Measurements from ENCODE around the gene PRND. TPM values are rescaled to one million over a fixed set of nuclear protein-coding genes. Genes with fewer than 3 reads are reported as not detected.
"Not testable (repeated sequence)": the region's sequence is repeated elsewhere in the genome, so short reads cannot be mapped to it uniquely, and the experiment has no call there.

PRND gene
- total and polyA plus RNA-seq, 2 donors = 0.14 to 3.5 TPM

DNA sequence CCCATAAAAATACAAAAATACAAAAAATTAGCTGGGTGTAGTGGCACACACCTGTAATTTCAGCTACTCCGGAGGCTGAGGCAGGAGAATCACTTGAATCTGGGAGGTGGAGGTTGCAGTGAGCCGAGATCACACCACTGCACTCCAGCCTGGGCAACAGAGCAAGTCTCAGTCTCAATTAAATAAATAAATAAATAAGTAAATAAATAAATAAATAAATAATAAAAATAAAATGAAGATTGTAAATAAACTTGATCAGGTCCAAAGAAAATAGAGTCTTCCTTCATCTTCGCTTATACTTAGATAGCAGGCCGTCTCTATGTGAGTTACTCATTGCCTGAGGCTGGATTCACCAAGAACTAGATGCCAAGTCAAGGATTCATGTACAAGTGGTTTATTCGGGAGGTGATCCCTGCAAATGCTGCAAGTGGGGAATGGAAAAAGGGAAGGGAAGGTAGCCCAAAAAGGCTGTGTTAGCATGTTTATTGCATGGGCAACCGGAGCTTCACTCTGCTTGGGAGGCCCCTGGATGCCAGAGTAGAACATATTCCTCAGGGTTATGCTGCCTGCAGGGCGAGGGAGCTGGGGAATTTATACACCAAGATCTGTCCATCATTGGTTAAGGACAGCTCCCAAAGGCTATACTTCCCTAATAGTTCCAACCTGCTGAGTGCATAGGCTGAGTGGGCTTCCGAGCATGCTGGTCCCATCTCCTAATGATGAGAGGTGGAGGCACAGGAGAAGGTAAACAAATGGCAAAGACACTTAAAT, 16.3 kb downstream of the PRND start:
- H3K27ac ChIP-seq (ENCODE audit: low read depth in 1 of 2, low read length in 1 of 2) = no peak overlapping the region
- no peaks in the 10 kb centered on the region for H3K36me3 ChIP-seq (ENCODE audit: control insufficient read depth in 2 of 2, insufficient read depth in 2 of 2, low read length in 1 of 2)
- 96% methylated on average over 8 of the region's 8 CpGs for WGBS
- no peaks in the 10 kb centered on the region for H3K4me1 ChIP-seq (ENCODE audit: control insufficient read depth in 2 of 2, insufficient read depth in 2 of 2, low read length in 2 of 2)
- no peak overlapping the region for H3K4me3 ChIP-seq (ENCODE audit: low read length in 2 of 2)
- no peaks in the 10 kb centered on the region for H3K9me3 ChIP-seq (ENCODE audit: control insufficient read depth in 2 of 2, insufficient read depth in 1 of 2, low read length in 1 of 2)
- H3K27me3 ChIP-seq (ENCODE audit: control insufficient read depth in 2 of 2, insufficient read depth in 1 of 2, low read length in 1 of 2) = peaks cover 0 to 5% of the 10 kb centered on the region in 2 donors
- no peak for DNase-seq (ENCODE audit: low read depth in 6 of 9, low spot score in 9 of 9)

DNA sequence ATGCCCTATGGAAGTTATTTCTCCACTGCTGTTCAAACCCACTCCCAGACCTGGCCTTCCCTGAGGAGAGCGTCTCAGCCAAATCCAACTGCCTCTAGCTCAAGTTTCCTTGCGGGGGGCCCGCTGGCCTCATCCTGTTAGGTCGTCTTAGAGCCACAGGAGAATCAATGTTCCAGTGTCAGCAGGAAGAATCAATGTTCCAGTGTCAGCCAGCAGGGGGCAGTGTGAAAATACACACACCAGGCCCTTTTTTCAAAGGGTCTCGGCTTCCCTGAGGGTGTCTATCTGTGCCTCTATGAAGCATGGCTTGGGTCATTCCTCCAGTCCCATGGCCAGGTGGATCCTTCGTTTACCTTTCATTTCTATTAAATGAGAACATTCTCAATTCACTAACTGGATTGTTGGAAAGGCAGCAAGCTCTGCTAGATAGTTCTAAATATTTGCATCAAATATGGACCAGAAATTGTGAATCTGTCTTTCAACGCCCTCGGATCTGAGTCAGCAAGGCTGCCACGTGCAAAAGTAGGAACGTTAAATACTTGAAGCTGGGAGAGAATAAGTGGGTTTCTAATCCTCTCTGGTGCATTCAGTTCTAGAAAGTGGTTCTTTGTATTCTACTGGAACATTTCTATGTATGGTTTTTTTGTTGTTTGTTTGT, 19.2 kb downstream of the PRND start:
- DNase-seq (ENCODE audit: low read depth in 6 of 9, low spot score in 9 of 9) = peak in 7 of 9 donors; percentile 32 to 72 (median 45)
- Histone ChIP-seq H3K9me3 (ENCODE audit: control insufficient read depth in 2 of 2, insufficient read depth in 1 of 2, low read length in 1 of 2) (no peaks in the 10 kb centered on the region), H3K4me3 (ENCODE audit: low read length in 2 of 2) (no peak overlapping the region), H3K27me3 (ENCODE audit: control insufficient read depth in 2 of 2, insufficient read depth in 1 of 2, low read length in 1 of 2) (peaks cover 0 to 5% of the 10 kb centered on the region in 2 donors), H3K4me1 (ENCODE audit: control insufficient read depth in 2 of 2, insufficient read depth in 2 of 2, low read length in 2 of 2) (no peaks in the 10 kb centered on the region), H3K36me3 (ENCODE audit: control insufficient read depth in 2 of 2, insufficient read depth in 2 of 2, low read length in 1 of 2) (no peaks in the 10 kb centered on the region), H3K27ac (ENCODE audit: low read depth in 1 of 2, low read length in 1 of 2) (no peak overlapping the region)
- WGBS = 40% methylated on average over 10 of the region's 10 CpGs

- peaks cover 0 to 3% of the 10 kb centered on the region in 2 donors for H3K9me3 ChIP-seq (ENCODE audit: control insufficient read depth in 2 of 2, insufficient read depth in 1 of 2, low read length in 1 of 2)
- H3K27ac ChIP-seq (ENCODE audit: low read depth in 1 of 2, low read length in 1 of 2) = no peak overlapping the region
- 93% methylated on average over 6 of the region's 6 CpGs for WGBS
- no peaks in the 10 kb centered on the region for H3K36me3 ChIP-seq (ENCODE audit: control insufficient read depth in 2 of 2, insufficient read depth in 2 of 2, low read length in 1 of 2)
- H3K4me1 ChIP-seq (ENCODE audit: control insufficient read depth in 2 of 2, insufficient read depth in 2 of 2, low read length in 2 of 2) = no peaks in the 10 kb centered on the region
- peaks cover 0 to 26% of the 10 kb centered on the region in 2 donors for H3K27me3 ChIP-seq (ENCODE audit: control insufficient read depth in 2 of 2, insufficient read depth in 1 of 2, low read length in 1 of 2)
- DNase-seq (ENCODE audit: low read depth in 6 of 9, low spot score in 9 of 9) = no peak
- H3K4me3 ChIP-seq (ENCODE audit: low read length in 2 of 2) = no peak overlapping the region
Observed at GRCh38 chr20:4748847-4749246, 27.1 kb downstream of the PRND start.

DNA sequence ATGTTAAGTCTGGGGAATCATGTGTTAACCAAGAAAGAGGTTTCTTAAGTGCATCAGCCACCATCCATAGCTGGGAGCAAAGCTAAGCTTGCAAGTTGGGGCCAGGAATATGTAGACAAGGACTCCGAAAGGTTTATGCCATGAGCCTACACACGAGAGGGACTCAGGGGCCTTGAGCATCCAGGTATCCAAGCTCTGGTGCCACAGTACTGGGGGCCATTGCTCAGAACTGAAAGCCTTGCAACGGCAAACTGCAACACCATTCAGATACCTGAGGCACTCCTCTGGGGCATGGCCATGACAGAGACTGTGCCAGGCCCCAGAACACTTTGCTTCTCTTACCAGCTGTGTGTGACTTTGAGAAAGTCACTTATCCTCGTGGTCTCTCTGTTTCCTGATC, 27.6 kb downstream of the PRND start:
- WGBS = 81% methylated on average over 4 of the region's 4 CpGs
- peaks cover 0 to 3% of the 10 kb centered on the region in 2 donors for H3K9me3 ChIP-seq (ENCODE audit: control insufficient read depth in 2 of 2, insufficient read depth in 1 of 2, low read length in 1 of 2)
- H3K27me3 ChIP-seq (ENCODE audit: control insufficient read depth in 2 of 2, insufficient read depth in 1 of 2, low read length in 1 of 2) = peaks cover 0 to 26% of the 10 kb centered on the region in 2 donors
- no peak overlapping the region for H3K4me3 ChIP-seq (ENCODE audit: low read length in 2 of 2)
- H3K4me1 ChIP-seq (ENCODE audit: control insufficient read depth in 2 of 2, insufficient read depth in 2 of 2, low read length in 2 of 2) = no peaks in the 10 kb centered on the region
- no peak for DNase-seq (ENCODE audit: low read depth in 6 of 9, low spot score in 9 of 9)
- no peaks in the 10 kb centered on the region for H3K36me3 ChIP-seq (ENCODE audit: control insufficient read depth in 2 of 2, insufficient read depth in 2 of 2, low read length in 1 of 2)
- no peak overlapping the region for H3K27ac ChIP-seq (ENCODE audit: low read depth in 1 of 2, low read length in 1 of 2)

DNA sequence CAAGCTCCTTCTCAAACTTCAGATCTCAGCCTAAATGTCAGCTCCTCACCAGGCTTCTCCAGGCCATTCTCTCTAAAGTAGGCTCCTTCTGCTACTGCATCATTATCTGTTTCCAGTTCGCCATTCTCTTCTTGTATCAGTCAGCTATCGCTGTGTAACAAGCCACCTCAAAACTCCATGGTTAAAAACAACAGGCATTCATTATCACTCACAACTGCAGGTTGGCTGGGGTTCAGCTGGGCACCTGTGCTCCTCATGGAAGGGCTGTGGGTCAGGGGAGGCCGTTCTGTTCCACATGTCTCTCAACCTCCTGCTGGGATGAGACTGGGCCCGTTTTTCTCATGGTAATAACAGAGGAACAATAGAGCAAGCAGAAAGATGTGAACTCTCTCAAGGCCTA, 28.7 kb downstream of the PRND start:
- Histone ChIP-seq H3K4me3 (ENCODE audit: low read length in 2 of 2) (no peak overlapping the region), H3K9me3 (ENCODE audit: control insufficient read depth in 2 of 2, insufficient read depth in 1 of 2, low read length in 1 of 2) (peaks cover 0 to 3% of the 10 kb centered on the region in 2 donors), H3K36me3 (ENCODE audit: control insufficient read depth in 2 of 2, insufficient read depth in 2 of 2, low read length in 1 of 2) (no peaks in the 10 kb centered on the region), H3K4me1 (ENCODE audit: control insufficient read depth in 2 of 2, insufficient read depth in 2 of 2, low read length in 2 of 2) (no peaks in the 10 kb centered on the region), H3K27me3 (ENCODE audit: control insufficient read depth in 2 of 2, insufficient read depth in 1 of 2, low read length in 1 of 2) (peaks cover 0 to 26% of the 10 kb centered on the region in 2 donors), H3K27ac (ENCODE audit: low read depth in 1 of 2, low read length in 1 of 2) (no peak overlapping the region)
- DNase-seq (ENCODE audit: low read depth in 6 of 9, low spot score in 9 of 9) = no peak
- 69% methylated on average over 4 of the region's 4 CpGs for WGBS

DNA sequence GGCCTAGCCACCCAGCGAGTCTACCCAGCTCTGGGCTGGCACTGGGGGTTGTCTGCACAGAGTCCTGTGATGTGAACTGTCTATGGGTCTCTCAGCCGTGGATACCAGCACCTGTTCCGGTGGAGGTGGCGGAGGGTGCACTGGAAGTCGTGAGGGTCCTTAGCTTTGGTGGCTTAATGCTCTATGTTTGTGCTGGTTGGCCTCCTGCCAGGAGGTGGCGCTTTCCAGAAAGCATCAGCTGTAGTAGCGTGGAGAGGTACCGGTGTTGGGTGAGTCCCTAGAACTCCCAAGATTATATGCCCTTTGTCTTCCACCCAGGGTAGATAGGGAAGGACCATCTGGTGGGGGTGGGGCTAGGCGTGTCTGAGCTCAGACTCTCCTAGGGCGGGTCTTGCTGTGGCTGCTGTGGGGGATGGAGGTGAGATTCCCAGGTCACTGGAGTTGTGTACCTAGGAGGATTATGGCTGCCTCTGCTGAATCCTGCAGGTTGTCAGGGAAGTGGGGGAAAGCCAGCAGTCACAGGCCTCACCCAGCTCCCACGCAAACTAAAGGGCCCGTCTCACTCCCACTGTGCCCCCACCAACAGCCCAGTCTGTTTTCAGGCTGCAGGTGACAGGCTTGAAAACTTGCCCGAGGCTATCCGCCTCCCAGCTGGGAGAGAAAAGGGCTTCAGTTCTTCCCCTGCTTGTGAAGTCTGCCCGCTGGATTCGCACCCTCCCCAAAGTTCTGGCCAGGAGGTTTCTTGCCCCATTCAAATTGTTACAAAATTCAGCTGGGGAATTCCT, 37.6 kb downstream of the PRND start:
- peak in 1 of 9 donors; percentile 18 for DNase-seq (ENCODE audit: low read depth in 6 of 9, low spot score in 9 of 9)
- H3K27ac ChIP-seq (ENCODE audit: low read depth in 1 of 2, low read length in 1 of 2); H3K4me3 ChIP-seq (ENCODE audit: low read length in 2 of 2); H3K9me3 ChIP-seq (ENCODE audit: control insufficient read depth in 2 of 2, insufficient read depth in 1 of 2, low read length in 1 of 2); H3K36me3 ChIP-seq (ENCODE audit: control insufficient read depth in 2 of 2, insufficient read depth in 2 of 2, low read length in 1 of 2); H3K27me3 ChIP-seq (ENCODE audit: control insufficient read depth in 2 of 2, insufficient read depth in 1 of 2, low read length in 1 of 2); H3K4me1 ChIP-seq (ENCODE audit: control insufficient read depth in 2 of 2, insufficient read depth in 2 of 2, low read length in 2 of 2): not testable (repeated sequence)
- 86% methylated on average over 16 of the region's 16 CpGs for WGBS

DNA sequence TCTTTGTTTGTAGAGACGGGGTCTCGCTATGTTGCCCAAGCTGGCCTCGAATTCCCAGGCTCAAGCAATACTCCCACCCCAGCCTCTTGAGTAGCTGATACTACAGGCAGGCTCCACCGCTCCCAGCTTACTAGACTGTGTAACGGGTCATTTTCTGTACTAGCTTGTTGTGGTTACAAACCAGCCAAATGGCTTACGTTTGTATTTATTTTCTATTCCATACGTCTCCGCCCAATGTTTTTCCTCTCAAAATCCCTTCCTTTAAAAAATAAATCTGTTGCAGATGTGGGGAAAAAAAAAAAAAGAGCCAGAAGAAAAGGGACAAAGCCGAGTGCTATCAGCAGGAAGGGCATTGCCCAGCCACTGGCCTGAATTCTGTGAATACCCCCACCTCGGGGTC, 41.6 kb downstream of the PRND start:
- Histone ChIP-seq H3K4me1 (ENCODE audit: control insufficient read depth in 2 of 2, insufficient read depth in 2 of 2, low read length in 2 of 2) (peaks cover 2 to 9% of the 10 kb centered on the region in 2 donors), H3K36me3 (ENCODE audit: control insufficient read depth in 2 of 2, insufficient read depth in 2 of 2, low read length in 1 of 2) (no peaks in the 10 kb centered on the region), H3K4me3 (ENCODE audit: low read length in 2 of 2) (no peak overlapping the region), H3K27me3 (ENCODE audit: control insufficient read depth in 2 of 2, insufficient read depth in 1 of 2, low read length in 1 of 2) (peaks cover 0 to 4% of the 10 kb centered on the region in 2 donors), H3K27ac (ENCODE audit: low read depth in 1 of 2, low read length in 1 of 2) (no peak overlapping the region), H3K9me3 (ENCODE audit: control insufficient read depth in 2 of 2, insufficient read depth in 1 of 2, low read length in 1 of 2) (no peaks in the 10 kb centered on the region)
- no peak for DNase-seq (ENCODE audit: low read depth in 6 of 9, low spot score in 9 of 9)
- WGBS = 86% methylated on average over 10 of the region's 10 CpGs

GRCh38 chr20:4763723-4764510, 42.2 kb downstream of the PRND start:
- Histone ChIP-seq H3K27ac (ENCODE audit: low read depth in 1 of 2, low read length in 1 of 2) (no peak overlapping the region), H3K4me3 (ENCODE audit: low read length in 2 of 2) (no peak overlapping the region), H3K27me3 (ENCODE audit: control insufficient read depth in 2 of 2, insufficient read depth in 1 of 2, low read length in 1 of 2) (peaks cover 0 to 4% of the 10 kb centered on the region in 2 donors), H3K4me1 (ENCODE audit: control insufficient read depth in 2 of 2, insufficient read depth in 2 of 2, low read length in 2 of 2) (peaks cover 2 to 9% of the 10 kb centered on the region in 2 donors), H3K36me3 (ENCODE audit: control insufficient read depth in 2 of 2, insufficient read depth in 2 of 2, low read length in 1 of 2) (no peaks in the 10 kb centered on the region), H3K9me3 (ENCODE audit: control insufficient read depth in 2 of 2, insufficient read depth in 1 of 2, low read length in 1 of 2) (no peaks in the 10 kb centered on the region)
- 79% methylated on average over 3 of the region's 3 CpGs for WGBS
- no peak for DNase-seq (ENCODE audit: low read depth in 6 of 9, low spot score in 9 of 9)

All from thymus (tissue), 11 donors.